ENCODE measurements around the gene RHD.
"Not testable (repeated sequence)": the region's sequence is repeated elsewhere in the genome, so short reads cannot be mapped to it uniquely, and the experiment has no call there.

DNA sequence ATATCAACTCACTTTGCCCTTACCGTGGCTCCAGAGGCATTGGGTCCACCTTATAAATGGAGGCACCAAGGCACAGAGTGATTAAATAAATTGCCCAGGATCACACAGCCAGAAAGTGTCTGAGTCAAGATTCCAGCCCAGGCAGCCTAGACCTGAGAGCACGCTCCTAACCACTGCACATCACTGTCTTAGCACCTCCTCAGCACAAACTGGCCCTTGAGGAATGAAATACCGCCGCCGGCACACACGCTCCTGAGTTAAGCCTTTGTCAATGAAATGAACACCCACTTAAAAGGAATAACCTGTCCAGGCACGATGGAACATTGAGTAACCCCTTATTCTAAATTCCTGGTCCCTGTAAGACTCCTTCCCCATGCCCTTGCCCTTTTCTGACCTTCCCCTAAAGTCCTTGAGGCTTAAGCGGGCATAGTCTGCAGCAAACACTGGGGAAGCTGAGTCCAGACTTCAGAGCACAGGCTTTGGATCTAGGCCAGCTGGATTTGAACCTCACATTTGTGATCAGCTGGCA is 16.3 kb downstream of the RHD start:
- TF ChIP-seq, protein P1, sequence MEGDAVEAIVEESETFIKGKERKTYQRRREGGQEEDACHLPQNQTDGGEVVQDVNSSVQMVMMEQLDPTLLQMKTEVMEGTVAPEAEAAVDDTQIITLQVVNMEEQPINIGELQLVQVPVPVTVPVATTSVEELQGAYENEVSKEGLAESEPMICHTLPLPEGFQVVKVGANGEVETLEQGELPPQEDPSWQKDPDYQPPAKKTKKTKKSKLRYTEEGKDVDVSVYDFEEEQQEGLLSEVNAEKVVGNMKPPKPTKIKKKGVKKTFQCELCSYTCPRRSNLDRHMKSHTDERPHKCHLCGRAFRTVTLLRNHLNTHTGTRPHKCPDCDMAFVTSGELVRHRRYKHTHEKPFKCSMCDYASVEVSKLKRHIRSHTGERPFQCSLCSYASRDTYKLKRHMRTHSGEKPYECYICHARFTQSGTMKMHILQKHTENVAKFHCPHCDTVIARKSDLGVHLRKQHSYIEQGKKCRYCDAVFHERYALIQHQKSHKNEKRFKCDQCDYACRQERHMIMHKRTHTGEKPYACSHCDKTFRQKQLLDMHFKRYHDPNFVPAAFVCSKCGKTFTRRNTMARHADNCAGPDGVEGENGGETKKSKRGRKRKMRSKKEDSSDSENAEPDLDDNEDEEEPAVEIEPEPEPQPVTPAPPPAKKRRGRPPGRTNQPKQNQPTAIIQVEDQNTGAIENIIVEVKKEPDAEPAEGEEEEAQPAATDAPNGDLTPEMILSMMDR (IDR thresholded peaks at IDR 0.05; ENCODE audit: insufficient read depth, low read length), result not testable (repeated sequence)
- TF ChIP-seq POLR2AphosphoS5 (IDR thresholded peaks at IDR 0.05; ENCODE audit: low read depth); GABPA (IDR thresholded peaks at IDR 0.05; ENCODE audit: low read depth); SPI1 (IDR thresholded peaks at IDR 0.05; ENCODE audit: borderline replicate concordance, low read depth): not testable (repeated sequence)

All from HL-60 (cell line).